Breast epithelium (tissue), 3 donors: Measurements from ENCODE around the gene LCE1C.

Experiments
- CTCF ChIP-seq, 3 donors: fragments of 450-650 bp; IDR thresholded peaks; one replicate each; pipeline ENCODE4 v1.5.1; 2016 to 2017; ENCODE audit warnings: antibody characterized with exemption in 3 of 3, mild to moderate bottlenecking in 3 of 3, moderate library complexity in 3 of 3
- POLR2AphosphoS5 ChIP-seq, 3 donors: sonication (generic); formaldehyde crosslinking; IDR thresholded peaks; one replicate each; pipeline ENCODE4 v1.6.1; 2017; ENCODE audit warnings: antibody characterized with exemption in 3 of 3

- TF ChIP-seq CTCF (IDR thresholded peaks at IDR 0.05), result no peak
- no peak for TF ChIP-seq POLR2AphosphoS5 (IDR thresholded peaks at IDR 0.05)
Measured at GRCh38 chr1:152786077-152786476, 20.4 kb downstream of the LCE1C start, which contains the start of gene LCE1E.
